K562 (cell line): ENCODE results near the gene NEIL1. TPM values are rescaled to one million over a fixed set of nuclear protein-coding genes. Genes with fewer than 3 reads are reported as not detected.

Source experiments
- CBX2 ChIP-seq: fragments of 200-600 bp; sonication (generic); IDR thresholded peaks from one replicate; pipeline ENCODE4 v1.6.1; 2012; ENCODE audit warnings: mild to moderate bottlenecking, low read length, inconsistent platforms; ENCODE audit not compliant: insufficient read depth, poor library complexity, severe bottlenecking
- CREM ChIP-seq: IDR thresholded peaks from 2 replicates; pipeline ENCODE4 v1.6.1; 2014; ENCODE audit warnings: antibody characterized with exemption, low read depth
- GTF2E2 ChIP-seq: fragments of 200-800 bp; sonication (Bioruptor generic); IDR thresholded peaks from 2 replicates; pipeline ENCODE4 v1.6.1; 2016; ENCODE audit warnings: missing genetic modification characterization, missing compliant biosample characterization
- HNRNPH1 ChIP-seq: fragments of 200-400 bp; formaldehyde crosslinking; optimal IDR thresholded peaks from 2 replicates; pipeline ENCODE3; 2017; ENCODE audit warnings: low read depth, mild to moderate bottlenecking, low read length, moderate library complexity
- MBD1 ChIP-seq: fragments of 250-450 bp; sonication (Bioruptor Pico); IDR thresholded peaks from 2 replicates; pipeline ENCODE4 v1.8.0; 2022; ENCODE audit warnings: inconsistent platforms
- MBD2 ChIP-seq: sonication (generic); IDR thresholded peaks from 2 replicates; pipeline ENCODE4 v1.6.1; 2016; ENCODE audit warnings: low read depth, borderline replicate concordance
- NFE2L1 ChIP-seq: fragments of 450-650 bp; IDR thresholded peaks from 2 replicates; pipeline ENCODE4 v1.6.1; 2016; ENCODE audit warnings: missing genetic modification characterization, low read depth, mild to moderate bottlenecking, missing compliant biosample characterization, moderate library complexity, borderline replicate concordance
- RFX5 ChIP-seq: IDR thresholded peaks from 2 replicates; pipeline ENCODE4 v1.6.1; 2011; ENCODE audit warnings: low read depth, mild to moderate bottlenecking, improper control_type of control experiment, low read length
- TOE1 ChIP-seq, 2 experiments: fragments of 450-650 bp in 1 of 2; sonication (generic) in 1 of 2; formaldehyde crosslinking in 1 of 2; IDR thresholded peaks; 2 replicates each; pipeline versions ENCODE4 v1.7.1 to v1.8.0; 2016 to 2022; ENCODE audit warnings: borderline replicate concordance in 2 of 2, mild to moderate bottlenecking in 2 of 2, antibody characterized with exemption in 1 of 2, inconsistent platforms in 1 of 2, low read depth in 1 of 2, missing genetic modification reagents in 1 of 2, moderate library complexity in 1 of 2
- ZBTB9 ChIP-seq: fragments of 450-650 bp; formaldehyde crosslinking; IDR thresholded peaks from 2 replicates; pipeline ENCODE4 v1.4.0; 2020; ENCODE audit warnings: mild to moderate bottlenecking, moderate library complexity
- ZZZ3 ChIP-seq: fragments of 450-650 bp; IDR thresholded peaks from 2 replicates; pipeline ENCODE4 v1.6.1; 2016; ENCODE audit warnings: antibody characterized with exemption, mild to moderate bottlenecking, moderate library complexity
- polyA plus RNA-seq, 8 experiments: library from polyadenylated mRNA; depleted of rRNA in 4 of 8; stranded (reverse) in 5 of 8; unstranded in 3 of 8; fragments of >200 nt; fragmentation: Nextera tagmentation in 2 of 8; fragmentation: Illumina TruSeq in 1 of 8; extraction: Ambion mirVana in 2 of 8; extraction: Trizol in 1 of 8; gene quantifications; 2 replicates each; pipeline versions ENCODE4 v1.2.1 to v1.2.3, GENCODE V29; 2011 to 2014; ENCODE audit warnings: inconsistent platforms in 1 of 8, missing spikeins in 1 of 8
- total RNA-seq, 7 experiments: library from RNA; depleted of rRNA in 6 of 7; stranded (reverse); fragments of >200 nt in 6 of 7; fragmentation: Illumina TruSeq in 2 of 7; extraction: Trizol in 2 of 7; gene quantifications; 2 replicates each; pipeline versions ENCODE4 v1.2.1 to v1.2.3, GENCODE V29; 2011 to 2021; ENCODE audit warnings: low replicate concordance in 1 of 7
- TF ChIP-seq, protein P1 (sequence below): fragments of 450-650 bp; IDR thresholded peaks from 2 replicates; pipeline ENCODE4 v1.6.1; 2016; ENCODE audit warnings: mild to moderate bottlenecking, moderate library complexity

NEIL1 gene
- total and polyA plus RNA-seq, 9 of the 15 experiments (the other 6 are each of a cell fraction or from before 2014, with no cell fraction given), result 0.14 to 4.3 (median 2.4) TPM

- TF ChIP-seq, protein P1, sequence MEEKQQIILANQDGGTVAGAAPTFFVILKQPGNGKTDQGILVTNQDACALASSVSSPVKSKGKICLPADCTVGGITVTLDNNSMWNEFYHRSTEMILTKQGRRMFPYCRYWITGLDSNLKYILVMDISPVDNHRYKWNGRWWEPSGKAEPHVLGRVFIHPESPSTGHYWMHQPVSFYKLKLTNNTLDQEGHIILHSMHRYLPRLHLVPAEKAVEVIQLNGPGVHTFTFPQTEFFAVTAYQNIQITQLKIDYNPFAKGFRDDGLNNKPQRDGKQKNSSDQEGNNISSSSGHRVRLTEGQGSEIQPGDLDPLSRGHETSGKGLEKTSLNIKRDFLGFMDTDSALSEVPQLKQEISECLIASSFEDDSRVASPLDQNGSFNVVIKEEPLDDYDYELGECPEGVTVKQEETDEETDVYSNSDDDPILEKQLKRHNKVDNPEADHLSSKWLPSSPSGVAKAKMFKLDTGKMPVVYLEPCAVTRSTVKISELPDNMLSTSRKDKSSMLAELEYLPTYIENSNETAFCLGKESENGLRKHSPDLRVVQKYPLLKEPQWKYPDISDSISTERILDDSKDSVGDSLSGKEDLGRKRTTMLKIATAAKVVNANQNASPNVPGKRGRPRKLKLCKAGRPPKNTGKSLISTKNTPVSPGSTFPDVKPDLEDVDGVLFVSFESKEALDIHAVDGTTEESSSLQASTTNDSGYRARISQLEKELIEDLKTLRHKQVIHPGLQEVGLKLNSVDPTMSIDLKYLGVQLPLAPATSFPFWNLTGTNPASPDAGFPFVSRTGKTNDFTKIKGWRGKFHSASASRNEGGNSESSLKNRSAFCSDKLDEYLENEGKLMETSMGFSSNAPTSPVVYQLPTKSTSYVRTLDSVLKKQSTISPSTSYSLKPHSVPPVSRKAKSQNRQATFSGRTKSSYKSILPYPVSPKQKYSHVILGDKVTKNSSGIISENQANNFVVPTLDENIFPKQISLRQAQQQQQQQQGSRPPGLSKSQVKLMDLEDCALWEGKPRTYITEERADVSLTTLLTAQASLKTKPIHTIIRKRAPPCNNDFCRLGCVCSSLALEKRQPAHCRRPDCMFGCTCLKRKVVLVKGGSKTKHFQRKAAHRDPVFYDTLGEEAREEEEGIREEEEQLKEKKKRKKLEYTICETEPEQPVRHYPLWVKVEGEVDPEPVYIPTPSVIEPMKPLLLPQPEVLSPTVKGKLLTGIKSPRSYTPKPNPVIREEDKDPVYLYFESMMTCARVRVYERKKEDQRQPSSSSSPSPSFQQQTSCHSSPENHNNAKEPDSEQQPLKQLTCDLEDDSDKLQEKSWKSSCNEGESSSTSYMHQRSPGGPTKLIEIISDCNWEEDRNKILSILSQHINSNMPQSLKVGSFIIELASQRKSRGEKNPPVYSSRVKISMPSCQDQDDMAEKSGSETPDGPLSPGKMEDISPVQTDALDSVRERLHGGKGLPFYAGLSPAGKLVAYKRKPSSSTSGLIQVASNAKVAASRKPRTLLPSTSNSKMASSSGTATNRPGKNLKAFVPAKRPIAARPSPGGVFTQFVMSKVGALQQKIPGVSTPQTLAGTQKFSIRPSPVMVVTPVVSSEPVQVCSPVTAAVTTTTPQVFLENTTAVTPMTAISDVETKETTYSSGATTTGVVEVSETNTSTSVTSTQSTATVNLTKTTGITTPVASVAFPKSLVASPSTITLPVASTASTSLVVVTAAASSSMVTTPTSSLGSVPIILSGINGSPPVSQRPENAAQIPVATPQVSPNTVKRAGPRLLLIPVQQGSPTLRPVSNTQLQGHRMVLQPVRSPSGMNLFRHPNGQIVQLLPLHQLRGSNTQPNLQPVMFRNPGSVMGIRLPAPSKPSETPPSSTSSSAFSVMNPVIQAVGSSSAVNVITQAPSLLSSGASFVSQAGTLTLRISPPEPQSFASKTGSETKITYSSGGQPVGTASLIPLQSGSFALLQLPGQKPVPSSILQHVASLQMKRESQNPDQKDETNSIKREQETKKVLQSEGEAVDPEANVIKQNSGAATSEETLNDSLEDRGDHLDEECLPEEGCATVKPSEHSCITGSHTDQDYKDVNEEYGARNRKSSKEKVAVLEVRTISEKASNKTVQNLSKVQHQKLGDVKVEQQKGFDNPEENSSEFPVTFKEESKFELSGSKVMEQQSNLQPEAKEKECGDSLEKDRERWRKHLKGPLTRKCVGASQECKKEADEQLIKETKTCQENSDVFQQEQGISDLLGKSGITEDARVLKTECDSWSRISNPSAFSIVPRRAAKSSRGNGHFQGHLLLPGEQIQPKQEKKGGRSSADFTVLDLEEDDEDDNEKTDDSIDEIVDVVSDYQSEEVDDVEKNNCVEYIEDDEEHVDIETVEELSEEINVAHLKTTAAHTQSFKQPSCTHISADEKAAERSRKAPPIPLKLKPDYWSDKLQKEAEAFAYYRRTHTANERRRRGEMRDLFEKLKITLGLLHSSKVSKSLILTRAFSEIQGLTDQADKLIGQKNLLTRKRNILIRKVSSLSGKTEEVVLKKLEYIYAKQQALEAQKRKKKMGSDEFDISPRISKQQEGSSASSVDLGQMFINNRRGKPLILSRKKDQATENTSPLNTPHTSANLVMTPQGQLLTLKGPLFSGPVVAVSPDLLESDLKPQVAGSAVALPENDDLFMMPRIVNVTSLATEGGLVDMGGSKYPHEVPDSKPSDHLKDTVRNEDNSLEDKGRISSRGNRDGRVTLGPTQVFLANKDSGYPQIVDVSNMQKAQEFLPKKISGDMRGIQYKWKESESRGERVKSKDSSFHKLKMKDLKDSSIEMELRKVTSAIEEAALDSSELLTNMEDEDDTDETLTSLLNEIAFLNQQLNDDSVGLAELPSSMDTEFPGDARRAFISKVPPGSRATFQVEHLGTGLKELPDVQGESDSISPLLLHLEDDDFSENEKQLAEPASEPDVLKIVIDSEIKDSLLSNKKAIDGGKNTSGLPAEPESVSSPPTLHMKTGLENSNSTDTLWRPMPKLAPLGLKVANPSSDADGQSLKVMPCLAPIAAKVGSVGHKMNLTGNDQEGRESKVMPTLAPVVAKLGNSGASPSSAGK, result peak; percentile 88
- TF ChIP-seq CREM (peak; percentile 69), RFX5 (no peak), GTF2E2 (tag) (peak; percentile 79; the same call in 1 of the 2 replicates), ZZZ3 (peak; percentile 62; the same call in 1 of the 2 replicates), ZBTB9 (no peak; the same call in 1 of the 2 replicates), CBX2 (no peak), HNRNPH1 (no peak), MBD1 (no peak), NFE2L1 (tag) (no peak), MBD2 (peak; percentile 78; the same call in 1 of the 2 replicates), TOE1 (IDR thresholded peaks at IDR 0.05; ENCODE audit: borderline replicate concordance) (peak; percentile 100), TOE1 (CRISPR knock-in tag; IDR thresholded peaks at IDR 0.05; ENCODE audit: borderline replicate concordance, low read depth) (no peak)
Observed at GRCh38 chr15:75335705-75336355, 11.0 kb upstream of the NEIL1 start, which contains the start of gene COMMD4 (continued).
